Epidermal melanocyte (primary cell): Measurements from ENCODE around the gene CDH18.
A peak's percentile ranks its signal among the peaks of the same experiment; 100 is the strongest.

Experiments used
- DNase-seq: peaks from one replicate; pipeline ENCODE4 v3.0.0; 2011; ENCODE audit warnings: low spot score; ENCODE audit not compliant: insufficient read length

CDH18 gene, protein sequence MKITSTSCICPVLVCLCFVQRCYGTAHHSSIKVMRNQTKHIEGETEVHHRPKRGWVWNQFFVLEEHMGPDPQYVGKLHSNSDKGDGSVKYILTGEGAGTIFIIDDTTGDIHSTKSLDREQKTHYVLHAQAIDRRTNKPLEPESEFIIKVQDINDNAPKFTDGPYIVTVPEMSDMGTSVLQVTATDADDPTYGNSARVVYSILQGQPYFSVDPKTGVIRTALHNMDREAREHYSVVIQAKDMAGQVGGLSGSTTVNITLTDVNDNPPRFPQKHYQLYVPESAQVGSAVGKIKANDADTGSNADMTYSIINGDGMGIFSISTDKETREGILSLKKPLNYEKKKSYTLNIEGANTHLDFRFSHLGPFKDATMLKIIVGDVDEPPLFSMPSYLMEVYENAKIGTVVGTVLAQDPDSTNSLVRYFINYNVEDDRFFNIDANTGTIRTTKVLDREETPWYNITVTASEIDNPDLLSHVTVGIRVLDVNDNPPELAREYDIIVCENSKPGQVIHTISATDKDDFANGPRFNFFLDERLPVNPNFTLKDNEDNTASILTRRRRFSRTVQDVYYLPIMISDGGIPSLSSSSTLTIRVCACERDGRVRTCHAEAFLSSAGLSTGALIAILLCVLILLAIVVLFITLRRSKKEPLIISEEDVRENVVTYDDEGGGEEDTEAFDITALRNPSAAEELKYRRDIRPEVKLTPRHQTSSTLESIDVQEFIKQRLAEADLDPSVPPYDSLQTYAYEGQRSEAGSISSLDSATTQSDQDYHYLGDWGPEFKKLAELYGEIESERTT

DNA sequence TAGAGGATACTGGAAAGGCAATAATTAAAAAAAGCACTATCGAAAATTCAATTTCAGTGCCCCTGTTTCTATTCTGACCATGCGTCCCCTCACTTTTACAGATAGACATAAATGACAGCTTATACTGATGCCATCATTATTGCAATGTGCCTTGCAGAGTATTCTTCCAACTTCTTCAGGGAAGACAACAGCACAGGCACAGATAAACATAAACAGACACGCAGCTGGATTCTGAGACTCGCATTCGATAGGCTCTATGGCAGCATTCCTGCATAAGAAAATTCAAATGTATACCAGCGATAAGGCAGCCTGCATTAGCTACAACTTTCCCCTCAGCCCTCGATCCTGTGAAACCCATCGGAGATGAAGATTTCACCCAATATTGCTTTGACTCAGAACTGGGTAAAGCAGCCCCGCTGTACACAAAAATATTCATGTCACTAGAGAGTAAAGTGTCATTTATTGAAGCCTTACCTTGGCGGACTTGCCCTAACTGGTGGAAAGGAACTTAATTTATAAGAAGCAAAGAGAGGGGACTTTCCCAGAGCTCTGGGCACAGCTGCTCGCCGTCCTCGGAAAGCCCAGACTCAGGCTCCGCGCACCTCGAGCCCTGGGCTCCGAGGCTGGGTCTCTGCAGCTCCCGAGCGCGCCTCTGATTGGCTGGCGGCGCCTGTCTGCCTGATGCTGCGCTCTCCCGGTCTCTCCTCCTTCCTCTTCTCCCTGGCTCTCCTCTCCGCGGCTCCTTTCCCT lies at the start of gene CDH18:
CDH18 (minus strand) TSS at position 589 of the 750 bp plus-strand sequence. CDS start 149,214 bp downstream, outside the sequence.
- peak; percentile 34 for DNase-seq

- DNase-seq, result no peak
Observed at GRCh38 chr5:20034717-20035116, 46.7 kb upstream of the CDH18 start.

DNA sequence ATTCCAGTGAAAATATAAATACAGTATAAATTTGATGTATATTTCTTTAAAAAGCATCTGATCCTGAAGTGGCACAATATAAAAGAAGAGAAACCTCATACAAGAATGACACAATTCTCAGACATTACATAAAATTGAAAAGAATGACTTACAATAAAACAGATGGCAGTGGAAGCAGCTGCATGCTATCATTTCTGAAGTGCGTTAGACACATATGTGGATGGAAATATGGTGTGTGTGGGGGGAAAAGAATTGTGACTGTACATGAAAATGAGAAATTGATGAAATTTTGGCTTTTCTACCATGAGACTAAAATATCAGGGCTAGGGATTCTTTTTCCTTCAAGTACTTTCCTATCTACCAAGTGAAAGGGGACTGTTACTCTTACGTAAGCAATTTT lies 45.9 kb upstream of the CDH18 start:
- DNase-seq, result no peak

DNA sequence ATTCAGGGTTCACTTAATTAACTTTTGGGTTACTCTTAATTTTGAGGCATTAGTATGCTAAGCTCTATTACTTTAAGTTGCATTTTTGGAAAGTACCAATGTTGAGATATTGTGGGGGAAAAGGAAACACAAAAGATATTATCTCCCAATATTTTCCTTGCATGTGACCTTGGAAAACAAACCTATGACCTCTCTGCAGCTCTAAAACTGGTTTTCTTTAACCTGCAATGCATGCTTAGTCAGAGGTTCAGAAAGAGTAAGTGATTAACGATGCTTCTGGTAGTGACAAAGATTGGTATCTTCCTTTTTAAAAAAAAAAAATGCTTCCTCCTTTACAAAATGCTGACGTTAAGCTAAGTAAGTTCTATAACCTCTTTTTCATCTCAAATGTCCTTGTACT lies 44.9 kb upstream of the CDH18 start:
- no peak for DNase-seq

DNA sequence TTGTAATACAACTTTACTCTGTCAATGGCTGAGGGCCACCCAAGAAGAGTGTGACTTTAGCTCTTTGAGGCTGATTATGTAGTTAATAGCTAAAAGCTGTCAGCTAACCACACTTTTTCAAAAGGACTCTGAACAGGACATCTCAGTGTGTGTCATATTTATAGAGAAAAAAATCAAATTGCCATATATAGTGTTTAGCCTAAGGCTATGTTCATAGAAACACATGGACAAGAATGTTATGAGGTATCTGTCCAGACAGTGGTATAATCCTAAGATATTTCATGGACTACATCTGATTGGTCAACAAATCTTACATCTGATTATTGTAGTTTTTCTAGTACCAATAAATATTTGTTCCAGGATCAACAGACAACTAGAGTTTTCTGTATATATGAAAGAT lies 42.1 kb upstream of the CDH18 start:
- no peak for DNase-seq

DNA sequence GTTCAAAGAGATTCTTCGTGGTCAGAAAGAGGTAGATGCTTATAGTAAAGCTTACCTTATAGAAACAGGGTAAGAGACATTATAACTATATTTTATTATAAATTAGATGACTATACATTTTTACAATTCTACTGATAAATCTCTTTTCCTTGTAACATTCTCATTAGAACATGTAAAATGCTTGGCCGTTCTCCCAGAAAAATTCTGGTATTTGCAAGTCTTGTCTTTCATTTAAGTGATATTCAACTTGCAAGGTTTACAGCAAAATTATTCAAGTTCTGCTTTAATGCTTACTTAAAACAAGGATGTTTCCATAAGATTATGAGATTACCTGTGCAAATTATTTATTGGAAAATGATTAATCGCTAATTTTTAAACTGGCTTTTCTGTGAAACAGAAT lies 41.3 kb upstream of the CDH18 start:
- no peak for DNase-seq

DNA sequence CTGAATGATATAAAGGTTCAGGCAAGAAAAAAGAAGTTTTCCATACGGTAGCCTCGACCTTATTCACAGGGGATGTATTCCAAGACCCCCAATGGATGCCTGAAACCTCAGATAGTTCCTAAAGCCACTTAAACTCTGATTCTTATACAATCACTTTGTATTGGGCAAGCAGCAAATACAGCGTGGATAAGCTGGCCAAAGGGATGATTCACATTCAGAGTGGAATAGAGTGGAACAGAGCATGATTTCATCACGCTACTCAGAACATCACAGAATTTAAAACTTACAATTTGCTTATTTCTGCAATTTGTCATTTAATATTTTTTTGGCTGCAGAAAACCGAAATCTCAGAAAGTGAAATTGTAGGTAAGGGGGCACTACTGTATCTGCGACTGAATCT lies 40.5 kb upstream of the CDH18 start:
- no peak for DNase-seq

GRCh38 chr5:20023686-20024180 lies 35.7 kb upstream of the CDH18 start:
- no peak for DNase-seq

DNA sequence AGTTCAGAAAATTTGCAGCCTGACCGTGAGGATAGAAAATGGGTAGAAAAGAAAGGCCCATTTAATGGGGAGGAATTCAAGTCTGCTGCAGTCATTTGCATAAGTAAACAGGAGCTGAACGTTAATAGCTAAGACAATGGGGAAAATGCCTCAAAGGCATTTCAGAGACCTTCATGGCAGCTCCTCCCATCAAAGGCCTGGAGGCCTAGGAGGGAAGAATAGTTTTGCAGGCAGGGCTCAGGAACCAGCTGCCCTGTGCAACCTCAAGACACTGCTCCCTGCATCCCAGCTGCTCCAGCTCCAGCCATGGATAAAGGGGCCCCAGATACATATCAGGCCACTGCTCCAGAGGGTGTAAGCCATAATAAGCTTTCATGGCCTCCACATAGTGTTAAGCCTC lies 32.2 kb upstream of the CDH18 start:
- no peak for DNase-seq

GRCh38 chr5:20017021-20017420 lies 29.0 kb upstream of the CDH18 start:
- no peak for DNase-seq

GRCh38 chr5:20000416-20000815 lies 12.4 kb upstream of the CDH18 start:
- no peak for DNase-seq

- DNase-seq, result no peak
Observed at GRCh38 chr5:19988457-19988856, 457 bp upstream of the CDH18 start.

- no peak for DNase-seq
Observed at GRCh38 chr5:19986806-19987205, 1.2 kb downstream of the CDH18 start.

GRCh38 chr5:19986031-19986619 lies 1.9 kb downstream of the CDH18 start:
- DNase-seq, result no peak

- DNase-seq, result no peak
Observed at GRCh38 chr5:19978476-19978875, 9.5 kb downstream of the CDH18 start.

GRCh38 chr5:19977099-19977498 lies 10.9 kb downstream of the CDH18 start:
- no peak for DNase-seq

GRCh38 chr5:19975795-19976194 lies 12.2 kb downstream of the CDH18 start:
- DNase-seq, result no peak

- no peak for DNase-seq
Observed at GRCh38 chr5:19960451-19960850, 27.5 kb downstream of the CDH18 start.

- no peak for DNase-seq
Observed at GRCh38 chr5:19959830-19960384, 28.1 kb downstream of the CDH18 start.

GRCh38 chr5:19950897-19951296 lies 37.1 kb downstream of the CDH18 start:
- DNase-seq, result no peak

- no peak for DNase-seq
Observed at GRCh38 chr5:19940192-19940591, 47.8 kb downstream of the CDH18 start.
